ENCODE results near the gene DIPK1A.

GRCh38 chr1:92882819-92883218 is 78.4 kb downstream of the DIPK1A start:
- TF ChIP-seq CTCF (IDR thresholded peaks at IDR 0.05; ENCODE audit: low read length) = no peak
- no peak for TF ChIP-seq EZH2 (optimal IDR thresholded peaks at IDR 0.05; ENCODE audit: low read depth, low read length)
- no peak for TF ChIP-seq EZH2phosphoT487 (IDR thresholded peaks at IDR 0.05; ENCODE audit: low read length)
